Measurements from ENCODE around the gene BTK.
A peak's percentile ranks its signal among the peaks of the same experiment; 100 is the strongest.

The BTK gene

DNA sequence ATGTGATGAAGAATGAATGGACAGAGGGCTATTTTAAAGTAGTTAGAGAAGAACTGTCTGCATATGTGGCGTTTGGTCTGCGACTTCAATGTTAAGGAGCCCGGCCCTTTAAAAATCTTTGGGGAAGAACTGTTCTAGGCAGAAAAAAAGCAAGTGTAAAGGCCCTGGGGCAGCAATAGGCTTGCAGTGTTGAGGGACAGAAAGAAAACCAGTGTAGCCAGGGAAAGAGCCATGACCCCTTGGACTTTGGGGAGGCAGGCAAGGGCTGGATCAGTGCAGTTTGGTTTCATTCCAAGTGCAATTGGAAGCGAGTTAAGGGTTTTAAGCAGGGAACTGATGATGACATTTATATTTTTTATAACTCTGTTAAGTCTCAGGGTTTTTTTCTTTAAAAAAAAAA, 13.8 kb upstream of the BTK start:
- H3K4me3 ChIP-seq (ENCODE audit: low read depth, low read length): no peak overlapping the region
- TF ChIP-seq, protein P1, sequence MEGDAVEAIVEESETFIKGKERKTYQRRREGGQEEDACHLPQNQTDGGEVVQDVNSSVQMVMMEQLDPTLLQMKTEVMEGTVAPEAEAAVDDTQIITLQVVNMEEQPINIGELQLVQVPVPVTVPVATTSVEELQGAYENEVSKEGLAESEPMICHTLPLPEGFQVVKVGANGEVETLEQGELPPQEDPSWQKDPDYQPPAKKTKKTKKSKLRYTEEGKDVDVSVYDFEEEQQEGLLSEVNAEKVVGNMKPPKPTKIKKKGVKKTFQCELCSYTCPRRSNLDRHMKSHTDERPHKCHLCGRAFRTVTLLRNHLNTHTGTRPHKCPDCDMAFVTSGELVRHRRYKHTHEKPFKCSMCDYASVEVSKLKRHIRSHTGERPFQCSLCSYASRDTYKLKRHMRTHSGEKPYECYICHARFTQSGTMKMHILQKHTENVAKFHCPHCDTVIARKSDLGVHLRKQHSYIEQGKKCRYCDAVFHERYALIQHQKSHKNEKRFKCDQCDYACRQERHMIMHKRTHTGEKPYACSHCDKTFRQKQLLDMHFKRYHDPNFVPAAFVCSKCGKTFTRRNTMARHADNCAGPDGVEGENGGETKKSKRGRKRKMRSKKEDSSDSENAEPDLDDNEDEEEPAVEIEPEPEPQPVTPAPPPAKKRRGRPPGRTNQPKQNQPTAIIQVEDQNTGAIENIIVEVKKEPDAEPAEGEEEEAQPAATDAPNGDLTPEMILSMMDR (IDR thresholded peaks at IDR 0.05; ENCODE audit: low read depth, low read length, missing control alignments): no peak
- H3K27me3 ChIP-seq (replicated peaks): no peaks in the 10 kb centered on the region
- DNase-seq: no peak
- in situ Hi-C loops (cut with HindIII; ENCODE audit: low pct_ligation_motif_present, low sequenced_read_pairs): no loop called here
- peaks cover 12% of the 10 kb centered on the region for H3K36me3 ChIP-seq (replicated peaks)
- H3K27ac ChIP-seq: no peak overlapping the region

DNA sequence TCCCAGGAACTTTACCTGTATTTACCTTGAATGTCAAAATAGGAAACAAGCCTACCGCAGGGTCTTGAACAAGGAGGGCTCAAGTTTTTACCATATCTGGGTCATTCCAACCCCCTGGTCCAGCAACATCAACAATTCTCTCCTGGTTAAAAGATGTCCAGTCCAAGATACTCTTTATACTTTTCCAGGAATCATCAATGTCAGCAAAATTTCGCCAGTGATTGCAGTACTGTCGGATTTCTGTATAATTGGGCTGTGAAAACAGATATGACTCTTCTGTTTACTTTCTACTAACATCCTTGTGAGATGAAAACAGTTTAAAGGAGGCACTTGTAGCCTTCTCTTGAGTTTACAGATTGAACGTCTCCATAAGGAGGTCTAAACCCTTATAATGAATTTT, 12.7 kb upstream of the BTK start:
- no peak overlapping the region for H3K27ac ChIP-seq
- TF ChIP-seq, protein P1 (IDR thresholded peaks at IDR 0.05; ENCODE audit: low read depth, low read length, missing control alignments): no peak
- H3K36me3 ChIP-seq (replicated peaks): peaks cover 12% of the 10 kb centered on the region
- H3K4me3 ChIP-seq (ENCODE audit: low read depth, low read length): no peak overlapping the region
- H3K27me3 ChIP-seq (replicated peaks): no peaks in the 10 kb centered on the region
- in situ Hi-C loops (cut with HindIII; ENCODE audit: low pct_ligation_motif_present, low sequenced_read_pairs): no loop called here
- no peak for DNase-seq

DNA sequence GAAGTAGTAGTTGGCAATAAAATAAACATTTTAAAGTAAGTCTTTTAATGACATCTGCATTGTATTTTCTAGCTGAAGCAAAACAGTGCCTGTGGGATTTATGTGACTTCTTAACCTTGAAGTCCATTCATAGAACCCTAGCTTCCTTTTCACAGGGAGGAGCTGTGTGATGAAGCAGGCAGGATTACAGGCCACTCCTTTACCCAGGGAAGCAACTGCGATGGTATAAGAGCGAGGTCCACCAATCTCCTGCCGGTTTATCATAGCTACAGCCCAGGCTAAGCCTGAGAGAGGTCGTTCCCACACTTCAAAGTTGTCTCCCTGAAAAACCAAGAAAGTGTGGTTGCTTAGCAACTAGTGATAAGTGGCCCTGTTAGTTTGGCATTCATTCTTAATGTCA, 11.8 kb upstream of the BTK start:
- H3K27me3 ChIP-seq (replicated peaks): no peaks in the 10 kb centered on the region
- H3K36me3 ChIP-seq (replicated peaks): peaks cover 17% of the 10 kb centered on the region
- peak overlapping the region; percentile 60 for H3K27ac ChIP-seq
- TF ChIP-seq, protein P1 (IDR thresholded peaks at IDR 0.05; ENCODE audit: low read depth, low read length, missing control alignments): no peak
- in situ Hi-C loops (cut with HindIII; ENCODE audit: low pct_ligation_motif_present, low sequenced_read_pairs): no loop called here
- no peak overlapping the region for H3K4me3 ChIP-seq (ENCODE audit: low read depth, low read length)
- DNase-seq: peak; percentile 56

DNA sequence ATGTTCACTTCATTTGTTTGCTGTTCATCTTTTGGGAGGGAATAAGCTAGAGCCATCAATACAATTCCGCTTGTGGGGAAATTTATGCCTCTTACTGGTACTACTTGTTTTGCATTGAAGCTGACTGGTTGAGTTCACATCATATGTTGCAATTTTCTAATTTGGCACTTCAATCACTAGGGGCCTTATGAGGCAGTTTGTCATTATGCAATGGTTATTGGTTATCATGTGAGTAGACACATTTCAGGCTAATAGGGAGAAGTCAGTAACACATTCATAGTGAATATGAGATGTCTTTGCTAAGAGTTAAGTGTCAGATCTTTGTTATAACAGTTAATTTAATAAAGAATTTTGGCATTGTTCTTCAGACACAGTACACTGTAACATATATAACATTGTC, 9.8 kb upstream of the BTK start:
- no peak for DNase-seq
- in situ Hi-C loops (cut with HindIII; ENCODE audit: low pct_ligation_motif_present, low sequenced_read_pairs): no loop called here
- TF ChIP-seq, protein P1 (IDR thresholded peaks at IDR 0.05; ENCODE audit: low read depth, low read length, missing control alignments): no peak
- H3K27me3 ChIP-seq (replicated peaks): no peaks in the 10 kb centered on the region
- H3K4me3 ChIP-seq (ENCODE audit: low read depth, low read length): no peak overlapping the region
- H3K36me3 ChIP-seq (replicated peaks): peaks cover 30% of the 10 kb centered on the region
- no peak overlapping the region for H3K27ac ChIP-seq

DNA sequence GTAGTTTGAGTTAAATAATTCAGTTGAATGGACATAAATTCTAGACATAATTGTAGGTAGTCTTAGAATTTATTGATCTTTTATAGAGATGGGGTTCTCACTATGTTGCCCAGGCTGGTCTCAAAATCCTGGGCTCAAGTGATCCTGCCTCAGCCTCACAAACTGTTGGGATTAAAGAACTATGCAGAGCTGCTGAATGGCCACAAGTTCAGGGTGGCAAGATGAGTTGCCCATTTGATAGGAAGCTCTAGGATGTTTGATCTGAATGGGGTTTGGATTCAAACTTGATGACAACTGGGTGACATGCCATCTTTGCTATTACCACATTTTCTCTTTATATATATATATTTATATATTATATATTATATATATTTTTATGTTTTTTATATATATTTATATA, 8.4 kb upstream of the BTK start:
- H3K27me3 ChIP-seq (replicated peaks): no peaks in the 10 kb centered on the region
- peaks cover 27% of the 10 kb centered on the region for H3K36me3 ChIP-seq (replicated peaks)
- H3K27ac ChIP-seq: no peak overlapping the region
- in situ Hi-C loops (cut with HindIII; ENCODE audit: low pct_ligation_motif_present, low sequenced_read_pairs): no loop called here
- H3K4me3 ChIP-seq (ENCODE audit: low read depth, low read length): no peak overlapping the region
- TF ChIP-seq, protein P1 (IDR thresholded peaks at IDR 0.05; ENCODE audit: low read depth, low read length, missing control alignments): no peak
- DNase-seq: no peak

DNA sequence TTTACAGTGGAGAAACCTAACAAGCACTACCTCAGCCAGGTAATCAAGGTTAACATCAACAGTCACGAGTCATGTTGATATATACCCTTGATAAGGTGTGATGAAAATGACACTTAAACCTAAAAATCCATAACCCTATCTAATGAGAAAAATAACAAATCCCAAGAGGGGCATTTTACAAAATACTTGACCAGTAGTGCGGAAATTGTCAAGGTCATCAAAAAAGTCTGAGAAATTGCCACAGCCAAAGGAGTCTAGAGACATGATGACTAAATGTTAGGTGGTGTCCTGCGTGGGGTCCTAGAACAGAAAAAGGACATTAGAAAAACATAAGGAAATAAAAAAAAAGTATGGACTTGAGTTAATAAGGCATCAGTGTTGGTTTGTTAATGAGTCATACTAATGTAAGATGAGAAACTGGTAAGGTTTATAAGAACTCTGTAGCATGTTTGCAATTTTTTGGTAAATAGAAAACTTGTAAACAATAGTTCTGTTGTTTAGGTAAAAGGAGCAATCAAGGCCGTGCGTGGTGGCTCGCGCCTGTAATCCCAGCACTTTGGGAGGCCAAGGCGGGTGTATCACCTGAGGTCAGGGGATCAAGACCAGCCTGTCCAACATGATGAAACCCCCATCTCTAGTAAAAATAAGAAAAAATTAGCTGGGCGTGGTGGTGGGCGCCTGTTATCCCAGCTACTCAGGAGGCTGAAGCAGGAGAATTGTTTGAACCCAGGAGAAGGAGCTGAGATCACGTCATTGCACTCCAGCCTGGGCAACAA, 7.7 kb upstream of the BTK start:
- in situ Hi-C loops (cut with HindIII; ENCODE audit: low pct_ligation_motif_present, low sequenced_read_pairs): no loop called here
- no peaks in the 10 kb centered on the region for H3K27me3 ChIP-seq (replicated peaks)
- H3K36me3 ChIP-seq (replicated peaks): peaks cover 27% of the 10 kb centered on the region
- TF ChIP-seq, protein P1 (IDR thresholded peaks at IDR 0.05; ENCODE audit: low read depth, low read length, missing control alignments): no peak
- no peak overlapping the region for H3K27ac ChIP-seq
- no peak for DNase-seq
- no peak overlapping the region for H3K4me3 ChIP-seq (ENCODE audit: low read depth, low read length)

Measured in brain microvascular endothelial cell (primary cell).